Stimulated activated CD4-positive, alpha-beta T cell treated with anti-CD3 and anti-CD28 coated beads, Interleukin-1b, Interleukin-23, amount 100 ng/mL, for 1 hour (primary cell): Measurements from ENCODE around the gene KCNC1.

Experiments used
- DNase-seq, 2 donors: peaks; one replicate each; pipeline ENCODE4 v3.0.0-alpha.2; 2020; ENCODE audit warnings: low read depth in 2 of 2

The KCNC1 gene

DNA sequence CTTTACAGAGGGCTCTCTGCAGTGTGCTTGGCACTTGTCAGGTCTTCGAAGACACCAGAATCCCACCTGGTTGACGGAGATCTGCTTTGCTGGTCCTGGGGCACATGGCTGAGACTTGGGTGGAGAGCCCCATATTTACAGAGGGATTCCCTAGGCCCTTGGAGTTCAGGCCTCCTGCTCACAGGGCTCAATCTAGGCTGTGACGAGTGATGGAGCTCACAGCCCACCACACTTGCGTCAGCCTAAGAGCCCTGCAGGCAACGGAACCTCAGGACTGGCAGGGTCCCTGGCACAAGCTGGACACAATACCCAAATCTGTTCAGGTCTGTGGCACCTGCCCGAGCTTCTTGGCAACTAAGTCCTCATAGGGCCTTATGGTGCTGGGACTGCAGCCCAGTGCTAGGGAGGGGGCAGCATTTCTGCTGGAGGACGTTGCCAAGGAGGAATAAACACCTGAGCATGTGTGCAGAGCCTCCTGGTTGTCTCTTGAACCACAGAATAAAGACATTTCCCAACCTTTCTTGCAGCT lies 59.1 kb downstream of the KCNC1 start:
- no peak for DNase-seq

DNA sequence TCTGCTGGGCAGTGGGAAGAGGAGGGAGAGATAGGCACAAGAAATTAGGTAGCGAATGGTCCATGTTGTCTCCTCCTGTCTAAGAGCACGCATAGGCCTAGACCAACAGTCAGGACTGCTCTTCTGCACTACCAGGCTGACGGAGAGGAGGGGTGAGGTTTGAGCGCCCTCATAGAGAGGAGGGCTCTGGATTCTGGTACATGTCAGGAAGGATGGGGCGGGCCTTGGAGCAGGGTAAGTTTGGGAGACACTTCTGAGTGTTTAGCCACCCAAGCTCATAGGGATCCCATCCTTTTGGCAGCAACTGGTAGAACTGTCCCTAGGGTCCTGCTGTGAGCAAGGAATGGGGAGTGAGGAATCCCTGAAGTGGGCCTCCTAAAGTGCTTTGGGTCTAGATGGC lies 60.4 kb downstream of the KCNC1 start:
- DNase-seq: no peak

DNA sequence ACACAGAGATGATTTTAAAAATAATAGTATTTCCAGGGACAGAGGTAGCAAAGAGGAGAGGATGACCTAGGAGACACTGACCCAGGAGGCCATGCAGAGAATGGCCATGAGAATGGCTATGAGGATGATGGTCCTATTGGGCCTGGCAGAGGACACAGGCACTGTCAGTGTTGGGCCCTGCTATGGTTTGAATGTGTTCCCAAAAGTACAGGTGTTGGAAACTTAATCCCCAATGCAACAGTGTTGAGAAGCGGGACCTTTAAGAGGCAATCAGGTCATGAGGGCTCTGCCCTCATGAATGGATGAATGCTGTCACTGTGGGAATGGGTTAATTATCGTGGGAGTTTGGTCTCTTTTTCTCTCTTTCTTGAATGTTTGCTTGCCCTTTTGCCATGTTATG lies 61.6 kb downstream of the KCNC1 start:
- no peak for DNase-seq

DNA sequence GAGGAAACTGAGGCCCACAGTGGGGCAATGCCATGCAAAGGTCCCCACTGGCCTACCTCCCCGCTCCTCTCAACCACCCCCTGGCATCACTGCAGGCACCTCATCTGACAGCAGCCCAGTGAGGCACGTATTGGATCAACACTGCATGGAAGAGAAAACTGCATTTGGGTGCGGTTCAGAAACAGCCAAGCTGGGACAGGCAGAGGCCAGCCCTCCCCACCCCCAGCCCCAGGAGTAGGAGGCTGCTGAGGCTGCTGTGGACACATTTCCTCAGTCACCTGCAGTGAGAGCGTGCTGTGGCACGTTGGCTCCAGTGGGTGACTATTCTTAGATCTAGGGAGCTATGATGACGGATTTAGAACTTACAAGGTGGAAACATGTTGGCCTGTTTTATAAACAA lies 63.7 kb downstream of the KCNC1 start:
- DNase-seq: no peak

DNA sequence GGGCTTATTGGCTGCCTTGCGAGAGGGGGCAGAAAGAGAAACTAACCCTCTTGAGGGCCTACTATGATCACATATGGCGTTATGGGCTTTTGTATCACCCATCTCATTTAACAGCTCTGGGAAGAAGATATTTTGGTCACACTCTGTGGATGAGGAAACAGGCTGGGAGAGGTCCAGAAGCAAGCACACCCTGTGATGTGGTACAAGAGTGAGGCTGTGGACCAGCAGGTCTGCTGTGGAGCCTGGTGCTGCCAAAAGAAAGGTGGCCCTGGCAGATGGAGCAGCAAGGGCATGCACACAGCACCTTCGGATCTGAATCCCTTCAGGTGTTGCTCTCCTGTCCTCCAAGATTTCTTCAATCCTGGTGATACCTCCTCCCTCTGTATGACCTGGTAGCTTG lies 64.1 kb downstream of the KCNC1 start:
- no peak for DNase-seq

DNA sequence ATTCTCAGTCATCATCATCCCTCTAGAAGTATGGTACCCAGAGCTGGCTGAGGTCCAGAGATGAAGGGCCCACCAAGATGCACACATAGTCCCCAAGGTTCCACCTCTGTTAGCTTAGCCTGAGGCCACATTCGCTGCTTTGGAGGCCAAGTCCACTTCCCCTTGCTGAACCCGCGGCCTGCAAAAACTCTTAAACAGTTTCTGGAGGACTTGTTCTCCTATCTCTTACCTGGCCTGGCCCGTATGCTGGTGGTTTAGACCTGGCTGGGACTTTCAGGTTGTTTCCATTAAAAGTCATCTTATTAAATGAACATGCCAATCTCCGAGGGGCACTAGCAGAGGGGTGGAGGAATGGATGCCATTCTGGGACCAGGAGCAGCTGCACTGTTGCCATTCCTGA lies 64.6 kb downstream of the KCNC1 start:
- DNase-seq: no peak

DNA sequence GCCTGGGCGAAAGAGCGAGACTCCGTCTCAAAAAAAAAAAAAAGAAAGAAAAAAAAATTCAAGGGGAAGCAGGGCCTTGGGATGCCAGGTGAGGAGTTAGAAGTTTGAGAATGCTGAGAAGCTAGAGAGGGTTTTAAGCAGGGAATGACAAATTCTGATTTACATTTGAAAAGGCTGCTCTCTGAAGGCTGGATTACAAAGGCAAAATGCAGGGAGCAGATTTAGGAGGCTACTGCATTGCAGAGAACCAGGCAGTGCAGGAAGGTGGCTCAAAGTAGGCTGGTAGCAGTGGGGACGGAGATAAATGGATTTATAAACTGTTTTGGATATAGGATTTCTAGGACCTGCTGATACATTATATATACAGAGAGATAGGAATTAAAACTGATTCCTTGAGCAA lies 66.6 kb downstream of the KCNC1 start:
- DNase-seq: no peak

DNA sequence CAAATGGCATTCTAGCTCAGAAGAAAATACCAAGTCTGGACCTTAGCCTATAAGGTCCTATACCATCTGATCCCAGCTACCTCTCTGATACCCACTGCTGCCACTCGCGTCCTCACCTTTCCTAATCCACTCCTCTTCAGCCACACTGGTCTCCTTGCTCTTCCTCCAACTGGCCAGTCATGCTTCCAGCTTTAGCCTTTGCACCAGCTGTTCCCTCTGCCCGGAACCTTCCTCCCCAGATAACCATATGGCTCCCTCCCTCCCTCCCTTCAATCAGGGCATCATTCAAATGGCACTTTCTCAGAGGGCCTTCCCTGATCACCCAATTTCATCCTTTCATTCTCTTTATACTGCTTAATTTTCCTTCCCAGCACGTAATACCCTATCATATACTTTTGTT lies 67.9 kb downstream of the KCNC1 start:
- DNase-seq: no peak

DNA sequence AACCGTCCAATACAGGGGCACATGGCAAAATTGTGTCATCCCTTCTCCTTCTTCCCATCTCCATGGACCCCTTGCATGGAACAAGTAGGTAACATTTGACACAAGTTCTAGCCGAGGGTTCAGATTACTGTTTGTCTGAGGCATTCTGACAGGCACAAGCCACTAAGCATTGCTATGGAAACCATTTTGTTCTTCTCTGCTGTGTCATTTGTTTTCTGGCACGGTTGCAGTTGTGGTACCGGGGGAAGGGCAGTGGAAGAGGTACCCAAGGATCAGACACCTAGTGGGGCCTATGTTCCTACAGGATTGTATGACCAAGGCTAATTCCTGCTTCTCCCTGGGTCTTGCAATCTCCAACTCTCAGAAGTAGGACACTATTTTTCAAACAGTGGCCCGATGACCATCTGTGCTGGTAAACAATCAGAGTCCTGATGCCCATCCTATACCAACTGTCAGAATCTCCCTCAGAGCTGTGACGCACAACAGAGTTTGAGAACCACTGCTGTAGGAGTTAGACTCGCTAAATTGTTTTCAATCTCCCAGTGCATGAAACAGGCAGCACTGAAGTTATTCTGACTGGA lies 69.3 kb downstream of the KCNC1 start:
- no peak for DNase-seq

DNA sequence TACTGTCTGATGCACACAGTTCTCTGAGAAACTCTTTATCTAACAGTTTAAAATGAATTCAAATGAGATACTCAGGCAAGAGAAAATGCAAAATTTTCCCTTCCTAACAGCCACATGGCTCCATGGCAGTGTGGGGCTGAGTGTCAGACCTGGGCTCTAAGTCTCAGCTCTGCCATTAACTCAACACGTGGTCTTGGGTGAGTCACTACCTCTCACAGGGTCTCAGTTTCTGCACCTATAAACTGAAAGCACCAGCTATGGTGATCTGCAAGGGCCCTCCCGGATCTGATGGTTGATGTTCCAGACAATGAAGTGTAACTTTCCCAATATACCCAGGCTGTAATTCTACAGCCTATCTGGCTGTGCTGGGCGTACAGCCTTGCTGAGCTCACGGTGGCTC lies 70.5 kb downstream of the KCNC1 start:
- DNase-seq: no peak

DNA sequence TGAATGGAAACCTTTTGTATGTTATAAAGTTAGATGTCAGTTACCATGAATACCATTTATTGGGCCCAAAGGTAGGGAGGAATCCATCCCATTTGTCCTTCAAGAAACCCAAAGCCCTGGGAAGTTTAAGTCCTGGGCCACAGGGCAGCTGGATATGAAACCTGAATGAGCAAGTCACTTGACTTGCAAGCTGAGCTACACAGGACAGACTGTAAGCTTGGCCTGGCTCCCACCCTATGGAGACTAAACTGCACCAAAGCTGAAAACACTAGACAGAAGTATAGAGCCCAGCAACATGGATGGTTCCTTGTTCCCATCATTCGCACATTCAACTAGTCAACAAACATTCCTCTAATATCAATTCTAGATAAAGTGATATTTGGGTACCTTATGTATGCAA lies 71.3 kb downstream of the KCNC1 start:
- no peak for DNase-seq

DNA sequence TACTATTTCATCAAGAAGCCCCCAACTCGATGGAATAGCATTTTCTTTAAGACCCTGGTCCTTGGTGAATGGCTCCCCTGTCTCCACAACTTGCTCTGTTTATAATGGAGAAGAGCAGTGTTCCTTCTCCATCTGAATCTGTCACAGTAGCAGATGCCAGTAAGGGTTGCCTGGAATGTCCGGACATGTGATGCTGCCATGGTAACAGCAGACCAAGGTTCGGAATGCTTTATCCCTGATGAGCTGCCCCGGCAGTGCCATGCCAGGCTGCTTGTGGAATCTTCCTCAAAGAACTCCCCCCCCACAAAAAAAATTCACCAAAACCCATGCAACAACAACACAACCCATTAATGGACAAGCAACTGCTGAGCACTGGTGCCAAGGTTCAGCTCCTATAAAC lies 72.5 kb downstream of the KCNC1 start:
- DNase-seq: no peak

DNA sequence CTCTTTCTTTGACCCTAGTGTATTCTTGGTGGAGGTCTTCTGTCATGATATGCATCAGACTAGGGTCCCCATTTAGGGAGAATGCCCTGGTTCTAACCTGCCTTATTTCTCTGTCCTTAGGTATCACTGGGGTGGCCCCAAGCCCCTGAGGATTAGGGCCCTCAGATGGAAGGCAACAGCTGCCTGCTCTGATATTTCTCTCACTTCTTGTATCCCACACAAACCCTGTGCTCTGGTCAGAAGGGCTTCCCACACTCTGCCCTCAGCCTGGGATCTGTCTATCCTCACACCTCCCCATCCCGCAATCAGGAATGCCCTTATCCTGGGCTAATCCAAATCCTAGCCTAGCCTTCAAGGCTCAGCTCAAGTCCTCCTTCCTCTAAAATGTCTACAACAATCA lies 75.5 kb downstream of the KCNC1 start:
- DNase-seq: no peak

DNA sequence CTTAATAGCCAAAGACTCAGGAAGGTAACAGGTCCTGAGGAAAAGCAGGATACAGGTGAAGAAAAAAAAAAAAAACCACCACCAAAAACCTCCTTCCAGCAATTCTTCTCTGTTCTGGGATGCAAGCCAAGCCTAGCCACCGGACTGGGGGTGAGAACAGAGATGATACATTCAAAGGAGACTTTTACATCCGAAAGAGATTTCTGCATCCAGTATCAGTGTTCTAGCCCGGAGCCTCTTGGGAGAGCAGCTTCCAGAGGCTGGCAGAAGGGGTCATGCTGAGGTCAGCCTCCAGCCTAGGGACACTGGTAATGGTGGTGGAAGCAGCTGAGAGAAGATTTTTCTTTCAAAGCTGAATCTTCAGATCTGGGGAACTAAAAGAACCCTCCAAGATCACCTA lies 76.2 kb downstream of the KCNC1 start:
- no peak for DNase-seq

DNA sequence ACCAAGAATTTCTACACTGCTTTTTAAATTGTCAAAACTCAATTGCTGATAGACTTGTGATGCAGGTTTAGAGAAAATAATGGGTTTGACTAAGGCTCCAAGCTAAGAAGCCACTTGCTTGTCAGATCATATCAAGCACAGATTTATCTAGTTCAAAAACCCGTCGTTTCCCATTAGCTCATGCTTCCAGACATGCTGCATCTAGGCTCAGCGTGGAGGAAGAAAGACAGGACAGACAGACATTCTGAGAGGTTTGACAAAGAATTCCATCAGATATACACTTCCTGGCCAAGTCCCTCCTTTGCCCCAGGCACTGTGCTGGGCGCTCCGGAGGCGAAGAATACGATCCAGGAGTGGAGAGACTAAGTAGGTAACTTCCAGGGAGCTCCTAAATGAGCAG lies 76.8 kb downstream of the KCNC1 start:
- DNase-seq: no peak

DNA sequence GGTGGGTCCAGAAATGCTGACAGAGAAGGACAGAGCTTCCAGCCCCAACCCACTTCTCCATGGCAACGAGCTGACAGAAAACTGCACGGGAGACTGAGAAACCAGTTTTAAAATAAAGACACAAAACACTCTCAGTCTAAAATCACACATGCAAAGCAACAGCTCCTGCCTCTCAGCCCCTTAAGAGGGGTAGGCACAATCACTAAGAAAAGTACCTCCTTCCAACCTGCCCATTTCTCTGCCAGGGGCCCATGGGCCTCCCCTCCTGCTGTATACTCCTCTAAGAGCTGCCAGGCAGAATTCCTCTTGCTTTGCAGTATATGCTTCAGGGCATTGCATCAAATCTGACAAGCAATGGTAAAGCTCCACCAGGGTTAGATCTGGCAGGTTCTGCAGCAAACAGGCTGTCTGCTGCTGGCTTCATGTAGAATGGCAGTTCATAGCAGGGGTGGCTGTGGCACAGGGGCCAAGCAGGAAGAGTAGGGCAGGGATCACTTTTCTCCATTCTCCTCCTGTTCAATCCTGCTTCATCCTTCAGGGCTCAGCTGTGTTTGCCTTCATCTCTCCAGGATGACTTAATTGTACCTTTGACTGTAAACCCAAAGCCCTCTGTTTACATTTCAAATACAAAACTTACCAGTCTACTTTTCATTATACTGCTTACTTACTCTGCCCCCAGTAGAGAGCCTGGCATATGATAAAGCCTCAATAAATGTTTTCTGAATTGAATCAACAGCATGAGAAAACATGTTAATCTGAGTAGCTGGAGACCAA lies 77.7 kb downstream of the KCNC1 start:
- DNase-seq: no peak

DNA sequence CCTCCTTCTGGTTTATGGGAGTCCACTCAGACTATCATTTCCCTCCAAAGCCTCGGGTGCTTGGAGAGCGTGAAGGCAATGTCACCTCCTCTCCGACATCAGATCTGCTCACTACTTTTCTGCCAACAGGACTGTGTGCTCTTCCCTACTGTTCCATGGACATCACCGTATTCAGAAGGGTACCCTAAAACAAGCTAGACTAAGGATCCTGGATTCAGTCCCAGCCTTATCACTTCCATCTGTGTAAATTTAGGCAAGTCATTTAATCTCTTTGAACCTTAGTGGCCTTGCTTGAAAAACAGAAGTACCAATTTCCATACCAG lies 78.2 kb downstream of the KCNC1 start:
- DNase-seq: no peak

DNA sequence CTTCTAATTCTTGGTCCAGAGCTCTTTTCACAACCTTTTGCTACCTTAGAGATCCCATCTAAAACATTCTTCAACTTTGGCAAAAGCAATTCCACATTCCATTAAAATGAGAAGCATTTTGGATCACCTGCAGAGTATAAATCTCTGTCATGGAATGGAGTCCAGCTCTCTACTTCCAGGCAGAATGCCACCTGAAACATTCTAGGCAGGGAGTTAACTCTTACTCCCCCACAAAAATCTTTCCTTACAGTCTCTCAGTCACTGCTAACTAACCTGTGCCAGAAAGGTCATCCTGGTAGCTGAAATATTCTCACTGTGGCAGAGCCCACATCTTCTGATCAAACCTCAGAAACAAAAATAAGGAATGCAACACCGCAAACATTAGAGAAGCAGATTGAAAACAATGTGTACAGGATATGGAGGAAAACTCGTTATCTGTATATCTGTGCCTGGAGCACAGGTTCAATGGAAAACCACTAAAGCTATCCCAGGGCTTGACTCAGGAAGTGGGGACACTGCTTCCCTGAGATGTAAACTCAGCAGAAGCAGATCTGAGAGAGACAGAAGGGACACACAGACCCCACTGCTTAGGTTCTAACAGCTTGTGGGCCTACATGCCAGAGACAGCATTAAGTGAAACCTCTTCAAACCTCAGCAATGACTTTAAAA lies 78.9 kb downstream of the KCNC1 start:
- DNase-seq: no peak

DNA sequence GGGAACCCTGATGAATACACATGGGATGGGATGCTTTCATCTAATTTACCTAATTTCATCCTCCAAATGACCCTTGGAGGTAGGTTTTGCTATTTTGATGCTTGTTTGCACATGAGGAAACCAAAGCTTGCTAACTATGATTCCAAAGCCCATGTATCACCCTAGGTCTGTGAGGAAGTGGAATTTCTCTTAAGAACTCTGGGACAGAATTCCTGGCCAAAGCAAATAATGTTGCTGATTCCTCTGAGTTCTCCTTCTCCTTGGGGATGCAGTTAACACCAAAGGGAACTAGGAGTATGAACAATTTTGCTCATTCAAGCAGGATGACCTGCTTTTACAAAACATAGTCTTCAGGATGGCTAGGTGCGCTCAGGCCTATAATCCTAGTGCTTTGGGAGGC lies 80.0 kb downstream of the KCNC1 start:
- DNase-seq: no peak

DNA sequence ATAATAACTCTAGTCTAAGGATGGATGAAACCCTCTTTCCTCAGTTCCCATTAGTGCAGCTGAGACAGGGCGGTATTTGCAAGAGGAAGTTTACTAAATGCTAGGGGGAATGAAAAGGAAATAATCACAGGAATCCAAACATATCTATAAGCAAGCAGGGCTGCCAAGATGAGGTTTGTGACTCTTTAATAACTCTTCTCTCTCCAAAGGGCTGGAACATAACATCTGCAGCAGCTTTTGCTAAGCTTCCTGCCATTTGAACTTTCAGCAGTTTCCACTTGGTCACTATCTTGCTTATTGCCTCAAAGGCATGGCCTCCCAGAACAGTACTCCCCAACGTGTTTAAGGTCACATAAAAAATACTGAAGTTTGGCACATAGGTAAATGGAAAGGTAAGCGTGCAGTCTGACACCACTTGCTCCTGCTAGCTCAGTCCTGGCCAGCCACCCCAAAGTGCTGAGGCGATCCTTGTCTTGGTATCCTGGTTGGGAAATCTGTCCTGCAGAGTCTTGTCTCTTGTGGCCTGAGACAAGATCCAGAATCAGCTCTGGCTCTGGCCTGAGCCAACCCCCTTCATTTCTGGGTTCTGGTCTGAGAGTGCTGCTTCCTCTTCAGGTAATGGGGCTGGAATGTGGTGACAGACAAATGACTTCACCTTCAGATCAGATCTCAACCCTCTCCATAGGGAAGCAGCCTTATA lies 81.8 kb downstream of the KCNC1 start:
- DNase-seq: no peak

DNA sequence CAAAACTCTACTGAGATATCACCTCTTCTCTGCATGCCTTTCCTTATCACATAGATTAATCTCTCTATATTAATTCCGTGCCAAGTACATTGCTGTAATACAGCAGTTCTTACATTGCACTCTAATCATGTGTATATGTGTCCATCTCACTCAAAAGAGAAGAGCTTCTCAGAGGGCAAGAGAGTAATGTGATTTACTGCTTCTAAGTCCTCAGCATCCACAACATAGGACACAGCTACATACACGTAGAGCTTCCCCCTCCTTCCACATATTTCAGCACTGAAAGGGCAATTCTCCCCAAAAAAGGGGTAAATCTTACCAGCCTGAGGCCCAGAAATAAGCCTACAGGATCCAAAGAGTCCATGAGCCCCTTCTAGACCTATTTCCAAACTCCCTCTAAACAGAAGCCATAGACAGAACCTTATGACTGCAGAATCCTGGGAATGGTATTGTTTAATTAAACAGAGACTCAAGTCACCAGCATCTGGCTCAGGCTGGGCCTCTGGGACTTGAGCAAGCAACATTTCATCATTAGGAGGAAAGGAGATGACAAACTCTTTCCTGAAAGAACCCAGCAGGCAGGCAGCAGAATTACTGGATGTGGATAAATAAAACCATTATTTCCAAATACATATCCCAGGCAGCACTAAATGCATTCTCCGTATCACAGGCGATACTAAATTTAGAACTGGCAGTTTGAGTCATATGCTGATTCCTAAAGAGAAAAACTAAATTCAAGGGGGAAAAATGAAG lies 87.2 kb downstream of the KCNC1 start:
- DNase-seq: no peak

DNA sequence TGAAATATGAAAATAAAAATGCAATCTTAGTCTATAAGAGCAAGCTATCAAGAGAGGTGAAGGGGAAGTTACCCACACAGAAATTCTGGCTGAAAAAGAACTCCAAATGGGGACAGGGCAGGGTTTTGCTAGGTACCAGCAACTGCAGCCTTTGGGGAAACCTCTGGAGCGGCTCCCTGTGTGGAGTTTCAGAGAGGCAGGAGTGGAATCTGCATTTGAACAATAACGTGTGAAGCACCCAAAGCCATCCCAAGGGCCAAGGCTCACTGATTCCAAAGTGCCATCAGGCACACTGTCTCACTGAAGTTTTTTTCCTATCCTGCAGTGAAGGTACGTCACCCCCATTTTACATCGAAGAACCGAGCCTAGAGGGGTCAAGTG lies 87.8 kb downstream of the KCNC1 start:
- no peak for DNase-seq
